CD4-positive, alpha-beta T cell (primary cell): ENCODE data around the gene APBB3. TPM values are rescaled to one million over a fixed set of nuclear protein-coding genes. Genes with fewer than 3 reads are reported as not detected.

Experiments
- ATAC-seq: fragments of 200-7000 bp; cut with Tn5 transposase; one replicate; pipeline ENCODE4 v1.10.0; 2022; ENCODE audit warnings: mild to moderate bottlenecking; ENCODE audit not compliant: poor library complexity
- CTCF ChIA-PET: fragments of 350-600 bp; sonication (Branson Sonifier 250); formaldehyde crosslinking; loops from one replicate; lab custom pipeline; 2021; ENCODE audit warnings: antibody characterized with exemption, inconsistent platforms; lab: Charles Lee
- POLR2A ChIA-PET: fragments of 350-600 bp; sonication (Branson Sonifier 250); formaldehyde crosslinking; loops from one replicate; lab custom pipeline; 2021; ENCODE audit warnings: antibody characterized with exemption, inconsistent platforms; lab: Charles Lee
- DNase-seq, 14 experiments: peaks; one replicate each; pipeline ENCODE4 v3.0.0-alpha.2; 2013 to 2020; ENCODE audit warnings: mixed read lengths in 2 of 14
- H3K27ac ChIP-seq, 2 donors: one replicate each; pipeline versions ENCODE4 v1.5.1 to v1.7.0; 2013; ENCODE audit warnings: low read length in 2 of 2, low read depth in 1 of 2, mild to moderate bottlenecking in 1 of 2
- H3K27me3 ChIP-seq, 2 experiments: 1 replicate in 1 of 2; 2 replicates in 1 of 2; pipeline versions ENCODE4 v1.6.1 to v1.7.0; 2013; ENCODE audit warnings: low read length in 2 of 2, control low read depth in 1 of 2, mild to moderate bottlenecking in 1 of 2, moderate library complexity in 1 of 2; ENCODE audit not compliant: insufficient read depth in 2 of 2, control insufficient read depth in 1 of 2
- H3K36me3 ChIP-seq: one replicate; pipeline ENCODE4 v1.6.1; 2013; ENCODE audit warnings: low read length, control low read depth; ENCODE audit not compliant: insufficient read depth
- H3K4me1 ChIP-seq: one replicate; pipeline ENCODE4 v1.6.1; 2013; ENCODE audit warnings: low read length, control low read depth; ENCODE audit not compliant: insufficient read depth
- H3K4me3 ChIP-seq: one replicate; pipeline ENCODE4 v1.5.1; 2013; ENCODE audit warnings: mild to moderate bottlenecking, low read length, moderate library complexity
- H3K9me3 ChIP-seq, 2 experiments: 1 replicate in 1 of 2; 2 replicates in 1 of 2; pipeline versions ENCODE4 v1.6.1 to v1.7.0; 2013; ENCODE audit warnings: low read length in 2 of 2, mild to moderate bottlenecking in 2 of 2, control low read depth in 1 of 2, moderate library complexity in 1 of 2; ENCODE audit not compliant: control insufficient read depth in 1 of 2, insufficient read depth in 1 of 2
- H3K27ac Mint-ChIP-seq: one replicate; pipeline ENCODE4 v1.8.0; 2020; ENCODE audit warnings: mixed read lengths
- H3K27me3 Mint-ChIP-seq: one replicate; pipeline ENCODE4 v1.8.0; 2021; ENCODE audit warnings: mixed read lengths
- H3K36me3 Mint-ChIP-seq: one replicate; pipeline ENCODE4 v1.8.0; 2021; ENCODE audit warnings: low read depth, mixed read lengths
- H3K4me1 Mint-ChIP-seq: one replicate; pipeline ENCODE4 v1.8.0; 2021; ENCODE audit warnings: low read depth, mixed read lengths
- H3K4me3 Mint-ChIP-seq: one replicate; pipeline ENCODE4 v1.8.0; 2020; ENCODE audit warnings: mild to moderate bottlenecking, mixed read lengths
- H3K9me3 Mint-ChIP-seq: one replicate; pipeline ENCODE4 v1.8.0; 2020; ENCODE audit warnings: mixed read lengths
- CTCF ChIP-seq: fragments of 200-600 bp; IDR thresholded peaks from one replicate; pipeline ENCODE4 v1.8.0; 2022; ENCODE audit warnings: antibody characterized with exemption, mild to moderate bottlenecking
- intact Hi-C, 2 experiments: fragments of 100-400 bp; cut with DNase I in 1 of 2; cut with micrococcal nuclease in 1 of 2; formaldehyde crosslinking; loops; one replicate each; pipeline versions ENCODE4 v1.15.1 to v1.9.0; 2023 to 2025; cut with DNase I, micrococcal nuclease
- total RNA-seq, 174 experiments: library from RNA in 2 of 174; stranded (reverse) in 2 of 174; gene quantifications; one replicate each; pipeline ENCODE4 v1.2.3 and lab custom pipeline; 2021 to 2026

The APBB3 gene
- total RNA-seq, 2 experiments from 2014 or later = 56.6 to 61.5 TPM

- H3K4me1 ChIP-seq = peaks cover 15% of the 10 kb centered on the region
- no peak for ATAC-seq
- peaks cover 18% of the 10 kb centered on the region for H3K4me1 Mint-ChIP-seq
- no peaks in the 10 kb centered on the region for H3K9me3 ChIP-seq
- no peak overlapping the region for H3K27ac Mint-ChIP-seq
- intact Hi-C loops = no loop called here
- H3K4me3 ChIP-seq = no peak overlapping the region
- H3K36me3 Mint-ChIP-seq = peaks cover 14% of the 10 kb centered on the region
- no peaks in the 10 kb centered on the region for H3K27me3 Mint-ChIP-seq
- H3K27me3 ChIP-seq = no peaks in the 10 kb centered on the region
- H3K27ac ChIP-seq = no peak overlapping the region
- no peak for DNase-seq
- peaks cover 9% of the 10 kb centered on the region for H3K36me3 ChIP-seq
- ChIA-PET POLR2A (interaction anchor here (0.5 kb wide), 1 partner anchor 88 kb away, joined by 3 read pairs; no protein-coding TSS in a partner anchor), CTCF (no interaction called here)
- H3K4me3 Mint-ChIP-seq = no peak overlapping the region
- no peak for TF ChIP-seq CTCF
- no peaks in the 10 kb centered on the region for H3K9me3 Mint-ChIP-seq
Observed at GRCh38 chr5:140574165-140574564, 9.8 kb upstream of the APBB3 start.

- peaks cover 20% of the 10 kb centered on the region for H3K4me1 ChIP-seq
- no peaks in the 10 kb centered on the region for H3K27me3 ChIP-seq
- no peaks in the 10 kb centered on the region for H3K27me3 Mint-ChIP-seq
- no peak overlapping the region for H3K27ac ChIP-seq
- H3K27ac Mint-ChIP-seq = no peak overlapping the region
- H3K4me3 ChIP-seq = no peak overlapping the region
- H3K36me3 ChIP-seq = peaks cover 9% of the 10 kb centered on the region
- no peaks in the 10 kb centered on the region for H3K9me3 ChIP-seq
- intact Hi-C loops = no loop called here
- H3K9me3 Mint-ChIP-seq = no peaks in the 10 kb centered on the region
- peaks cover 18% of the 10 kb centered on the region for H3K36me3 Mint-ChIP-seq
- no peak for TF ChIP-seq CTCF
- DNase-seq (no peak), ATAC-seq (no peak)
- no peak overlapping the region for H3K4me3 Mint-ChIP-seq
- ChIA-PET POLR2A (interaction anchor here (0.5 kb wide), 1 partner anchor 89 kb away, joined by 3 read pairs; no protein-coding TSS in a partner anchor), CTCF (no interaction called here)
- peaks cover 23% of the 10 kb centered on the region for H3K4me1 Mint-ChIP-seq
Observed at GRCh38 chr5:140573683-140574082, 9.3 kb upstream of the APBB3 start.

GRCh38 chr5:140571105-140571504 is 6.7 kb upstream of the APBB3 start:
- ChIA-PET CTCF (no interaction called here), POLR2A (interaction anchor here (0.9 to 1.6 kb wide), 2 partner anchors 14 to 24 kb away, joined by 3 to 8 read pairs; partner anchors contain the start of genes EIF4EBP3 and SRA1)
- peaks cover 40% of the 10 kb centered on the region for H3K4me1 ChIP-seq
- no peak overlapping the region for H3K4me3 Mint-ChIP-seq
- no peaks in the 10 kb centered on the region for H3K27me3 ChIP-seq
- H3K4me1 Mint-ChIP-seq = peaks cover 39% of the 10 kb centered on the region
- TF ChIP-seq CTCF = no peak
- peak overlapping the region; percentile 97 for H3K27ac Mint-ChIP-seq
- intact Hi-C loops = no loop called here
- H3K4me3 ChIP-seq = no peak overlapping the region
- no peak overlapping the region for H3K27ac ChIP-seq
- H3K36me3 Mint-ChIP-seq = peaks cover 42% of the 10 kb centered on the region
- H3K9me3 ChIP-seq = no peaks in the 10 kb centered on the region
- no peak for ATAC-seq
- no peaks in the 10 kb centered on the region for H3K9me3 Mint-ChIP-seq
- no peak for DNase-seq
- H3K36me3 ChIP-seq = peaks cover 32% of the 10 kb centered on the region
- no peaks in the 10 kb centered on the region for H3K27me3 Mint-ChIP-seq
